DMS 273 (cell line): ENCODE data around the gene ODAD4.

Source experiments
- DNase-seq: peaks from one replicate; lab custom pipeline; 2025; ENCODE audit not compliant: unreplicated experiment; lab: John Stamatoyannopoulos, UW

ODAD4 gene

GRCh38 chr17:41930009-41930832, at the start of gene ODAD4:
Gene ODAD4 (plus strand): TSS chr17:41930617. CDS start chr17:41930724, 107 bp downstream.
- peak; percentile 99 for DNase-seq

- no peak for DNase-seq
Measured at GRCh38 chr17:41882756-41883155, 47.7 kb upstream of the ODAD4 start.

- DNase-seq = no peak
Measured at GRCh38 chr17:41885733-41886132, 44.7 kb upstream of the ODAD4 start.

GRCh38 chr17:41888332-41888965, 42.0 kb upstream of the ODAD4 start:
- DNase-seq = no peak

- no peak for DNase-seq
Measured at GRCh38 chr17:41891135-41892020, 39.0 kb upstream of the ODAD4 start.

GRCh38 chr17:41892021-41892376, 38.4 kb upstream of the ODAD4 start:
- no peak for DNase-seq

- DNase-seq = no peak
Measured at GRCh38 chr17:41893384-41893783, 37.0 kb upstream of the ODAD4 start.

- no peak for DNase-seq
Measured at GRCh38 chr17:41894791-41895331, 35.6 kb upstream of the ODAD4 start.

GRCh38 chr17:41895617-41896016, 34.8 kb upstream of the ODAD4 start:
- no peak for DNase-seq

- no peak for DNase-seq
Measured at GRCh38 chr17:41896726-41897125, 33.7 kb upstream of the ODAD4 start.

- DNase-seq = no peak
Measured at GRCh38 chr17:41901646-41902045, 28.8 kb upstream of the ODAD4 start.

GRCh38 chr17:41904242-41904841, 26.1 kb upstream of the ODAD4 start:
- DNase-seq = no peak

- no peak for DNase-seq
Measured at GRCh38 chr17:41905172-41905571, 25.2 kb upstream of the ODAD4 start.

GRCh38 chr17:41906465-41907184, 23.8 kb upstream of the ODAD4 start:
- no peak for DNase-seq

- DNase-seq = no peak
Measured at GRCh38 chr17:41907185-41907556, 23.2 kb upstream of the ODAD4 start.

- no peak for DNase-seq
Measured at GRCh38 chr17:41907633-41908539, 22.5 kb upstream of the ODAD4 start.

GRCh38 chr17:41909088-41909487, 21.3 kb upstream of the ODAD4 start:
- no peak for DNase-seq

- no peak for DNase-seq
Measured at GRCh38 chr17:41910701-41911391, 19.6 kb upstream of the ODAD4 start.

GRCh38 chr17:41912925-41913324, 17.5 kb upstream of the ODAD4 start:
- no peak for DNase-seq
